Common myeloid progenitor, CD34-positive (primary cell): ENCODE measurements around the gene PDLIM4.

Experiments used
- CTCF ChIA-PET: fragments of 350-600 bp; sonication (Branson Sonifier 250); formaldehyde crosslinking; loops from one replicate; lab custom pipeline; 2021; ENCODE audit warnings: antibody characterized with exemption; lab: Charles Lee
- POLR2A ChIA-PET: fragments of 350-600 bp; sonication (Branson Sonifier 250); formaldehyde crosslinking; loops from one replicate; lab custom pipeline; 2021; ENCODE audit warnings: antibody characterized with exemption; lab: Charles Lee
- DNase-seq, 3 donors: peaks; one replicate each; pipeline versions ENCODE4 v3.0.0 to v3.0.0-alpha.2; 2013
- H3K27ac ChIP-seq, 2 experiments: 1 replicate in 1 of 2; 2 replicates in 1 of 2; pipeline ENCODE4 v1.7.0; 2013; ENCODE audit warnings: inconsistent platforms in 2 of 2, low read length in 2 of 2, mild to moderate bottlenecking in 2 of 2, low read depth in 1 of 2, moderate library complexity in 1 of 2; ENCODE audit not compliant: severe bottlenecking in 2 of 2, insufficient read depth in 1 of 2, poor library complexity in 1 of 2
- H3K27me3 ChIP-seq, 5 experiments: replicated peaks in 2 of 5; 1 replicate in 3 of 5; 2 replicates in 2 of 5; pipeline versions ENCODE4 v1.6.1 to v1.7.0; 2013; ENCODE audit warnings: low read length in 4 of 5, mild to moderate bottlenecking in 2 of 5, moderate library complexity in 2 of 5, inconsistent platforms in 1 of 5; ENCODE audit not compliant: insufficient read depth in 5 of 5, control insufficient read depth in 4 of 5
- H3K36me3 ChIP-seq, 4 experiments: 1 replicate in 2 of 4; 2 replicates in 2 of 4; pipeline versions ENCODE4 v1.6.1 to v1.7.0; 2013; ENCODE audit warnings: low read length in 3 of 4, control low read depth in 1 of 4, mild to moderate bottlenecking in 1 of 4; ENCODE audit not compliant: control insufficient read depth in 4 of 4, insufficient read depth in 4 of 4
- H3K4me1 ChIP-seq, 4 experiments: 1 replicate in 3 of 4; 2 replicates in 1 of 4; pipeline versions ENCODE4 v1.6.1 to v1.7.1; 2013; ENCODE audit warnings: low read length in 3 of 4, mild to moderate bottlenecking in 3 of 4, control low read depth in 1 of 4, inconsistent platforms in 1 of 4, moderate library complexity in 1 of 4; ENCODE audit not compliant: control insufficient read depth in 4 of 4, insufficient read depth in 4 of 4; ENCODE audit errors: control extremely low read depth in 1 of 4
- H3K4me3 ChIP-seq, 7 experiments: 1 replicate in 4 of 7; 2 replicates in 3 of 7; pipeline versions ENCODE4 v1.5.1 to v1.7.0; 2013; ENCODE audit warnings: mild to moderate bottlenecking in 7 of 7, low read length in 6 of 7, moderate library complexity in 6 of 7, inconsistent platforms in 2 of 7, low read depth in 2 of 7, control low read depth in 1 of 7; ENCODE audit not compliant: insufficient read depth in 4 of 7, control insufficient read depth in 1 of 7; ENCODE audit errors: extremely low read depth in 1 of 7
- H3K9me3 ChIP-seq, 5 experiments: 1 replicate in 4 of 5; 2 replicates in 1 of 5; pipeline versions ENCODE4 v1.6.1 to v1.7.1; 2013; ENCODE audit warnings: low read length in 4 of 5, mild to moderate bottlenecking in 2 of 5, inconsistent platforms in 1 of 5, low read depth in 1 of 5, moderate library complexity in 1 of 5; ENCODE audit not compliant: control insufficient read depth in 4 of 5, insufficient read depth in 2 of 5; ENCODE audit errors: control extremely low read depth in 1 of 5
- WGBS: methylation state at CpG from one replicate; pipeline ENCODE4 v1.1.5; 2013; ENCODE audit not compliant: insufficient coverage; 5-methylcytosine and 5-hydroxymethylcytosine counted together

The PDLIM4 gene

DNA sequence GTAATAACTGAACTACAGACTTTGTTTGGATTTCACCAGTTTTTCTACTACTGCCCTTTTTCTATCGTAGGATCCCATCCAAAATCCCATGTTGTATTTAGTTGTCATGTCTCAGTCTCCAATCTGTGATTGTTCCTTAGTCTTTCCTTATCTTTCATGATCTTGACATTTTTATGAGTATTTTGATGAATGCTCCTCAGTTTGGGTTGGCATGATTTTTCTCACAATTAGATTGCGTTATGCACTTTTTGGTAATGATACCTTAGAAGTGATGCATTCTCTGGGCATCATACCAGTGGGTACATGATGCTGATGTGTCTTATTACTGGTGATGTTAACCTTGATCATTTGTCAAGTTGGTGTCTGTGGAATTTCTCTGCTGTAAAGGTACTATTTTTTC, 42.4 kb downstream of the PDLIM4 start:
- H3K4me3 ChIP-seq, result no peak overlapping the region
- no peak overlapping the region for H3K27ac ChIP-seq
- DNase-seq, result no peak
- ChIA-PET CTCF (interaction anchor here (1.0 to 1.3 kb wide), 3 partner anchors 14 to 27 kb away, joined by 3 to 4 read pairs (median 4); no protein-coding TSS in a partner anchor), POLR2A (no interaction called here)
- WGBS, result no CpG with 5 or more reads among the region's 2 CpGs
- peaks cover 0 to 7% (median 2%) of the 10 kb centered on the region in 4 experiments for H3K36me3 ChIP-seq
- H3K4me1 ChIP-seq, result peaks cover 6 to 27% (median 13%) of the 10 kb centered on the region in 4 experiments
- H3K9me3 ChIP-seq, result peaks cover 0 to 11% (median 4%) of the 10 kb centered on the region in 5 experiments
- H3K27me3 ChIP-seq, result no peaks in the 10 kb centered on the region

DNA sequence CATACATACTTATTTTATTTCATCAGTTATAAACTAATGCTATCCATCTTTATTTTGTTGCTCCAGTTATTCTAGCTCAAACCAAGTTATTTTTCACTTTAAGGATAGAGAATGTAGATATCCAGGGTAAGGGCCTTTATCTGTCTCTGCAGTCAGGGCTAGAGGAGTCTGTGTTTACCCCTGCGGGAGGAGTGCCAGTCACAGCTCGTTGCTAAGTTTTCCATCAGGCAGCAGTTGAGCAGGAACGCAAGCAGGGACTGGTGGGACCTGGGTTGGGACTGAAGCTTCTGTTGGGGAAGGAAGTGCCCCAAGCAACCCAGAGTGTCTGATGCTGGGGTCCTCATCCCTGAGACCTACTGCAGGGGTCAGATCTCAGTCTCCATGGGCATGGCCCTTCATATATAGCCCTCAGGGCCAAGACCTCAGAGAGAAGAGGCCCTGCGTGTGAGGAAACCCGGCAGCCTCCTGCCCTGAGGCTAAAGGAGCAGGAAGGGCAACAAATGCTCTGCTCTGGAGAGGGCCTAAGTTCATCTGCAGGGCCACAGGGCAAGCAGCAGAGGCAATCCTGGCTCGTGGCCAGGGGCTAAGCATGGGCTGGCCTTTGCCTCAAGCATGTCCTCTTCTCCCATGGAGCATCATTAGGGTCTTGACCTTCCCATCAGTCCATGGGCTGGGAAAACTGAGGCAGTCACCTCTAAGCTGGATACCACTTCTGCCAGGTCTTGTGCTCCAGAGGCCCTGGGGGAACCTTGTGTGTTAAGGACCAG, 43.3 kb downstream of the PDLIM4 start:
- Histone ChIP-seq H3K27ac (no peak overlapping the region), H3K36me3 (peaks cover 0 to 7% (median 2%) of the 10 kb centered on the region in 4 experiments), H3K9me3 (peaks cover 0 to 11% (median 4%) of the 10 kb centered on the region in 5 experiments), H3K4me1 (peaks cover 2 to 19% (median 5%) of the 10 kb centered on the region in 4 experiments), H3K4me3 (no peak overlapping the region), H3K27me3 (no peaks in the 10 kb centered on the region)
- WGBS, result 96% methylated on average over 5 of the region's 6 CpGs
- DNase-seq, result no peak
- CTCF ChIA-PET, result interaction anchor here (1.0 to 1.3 kb wide), 3 partner anchors 14 to 28 kb away, joined by 3 to 4 read pairs (median 4); no protein-coding TSS in a partner anchor
- POLR2A ChIA-PET, result no interaction called here

DNA sequence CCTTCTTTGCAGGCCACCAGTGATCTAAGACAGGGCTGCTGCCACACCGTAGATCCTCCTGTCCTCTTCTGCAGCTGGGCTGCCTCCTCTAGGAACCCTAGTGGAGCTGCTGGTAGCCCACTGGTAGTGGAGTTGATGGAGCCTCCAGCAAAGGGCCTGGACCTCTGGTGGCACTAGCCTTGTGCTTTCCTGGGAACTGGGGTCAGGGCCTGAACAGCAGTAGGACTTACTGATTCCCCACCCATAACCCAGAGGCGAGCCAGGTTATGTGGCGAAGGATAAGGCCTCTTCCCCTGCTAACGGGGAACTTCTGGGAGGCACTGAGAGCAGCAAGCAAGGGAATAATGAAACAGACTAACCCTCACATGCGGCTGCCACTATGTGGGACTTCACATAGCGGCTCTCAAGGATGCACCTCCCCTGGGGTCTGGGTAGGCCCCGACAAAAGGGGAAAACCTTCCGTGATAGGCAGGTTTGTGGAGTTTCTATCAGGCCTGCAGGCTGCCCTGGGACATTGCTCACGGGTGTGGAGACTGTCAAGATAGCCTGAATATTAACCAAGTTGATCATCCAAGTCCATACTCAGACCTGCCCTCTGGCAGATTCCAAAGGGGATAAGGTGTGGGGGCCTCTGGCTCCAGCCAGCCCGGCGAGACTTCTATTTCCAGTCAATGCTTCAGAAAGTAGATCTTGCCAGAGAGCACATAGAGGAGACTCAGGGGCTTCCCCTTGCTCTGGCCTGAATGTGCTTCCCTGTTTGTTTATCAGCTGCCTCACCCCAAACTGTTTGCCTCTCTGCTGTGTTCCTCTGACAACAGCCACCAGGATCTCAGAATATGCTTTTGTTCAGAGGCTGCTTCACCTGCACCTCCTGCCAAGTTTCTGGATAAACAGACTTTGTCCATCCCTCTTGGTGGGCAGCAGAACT, 44.1 kb downstream of the PDLIM4 start:
- WGBS, result 91% methylated on average over 11 of the region's 11 CpGs
- no peak overlapping the region for H3K27ac ChIP-seq
- peaks cover 0 to 15% (median 4%) of the 10 kb centered on the region in 5 experiments for H3K9me3 ChIP-seq
- no peak overlapping the region for H3K4me3 ChIP-seq
- CTCF ChIA-PET, result interaction anchor here (0.7 to 2.7 kb wide), 3 partner anchors 8 to 64 kb away, joined by 3 to 11 read pairs (median 6); partner anchors contain the start of gene SLC22A4
- POLR2A ChIA-PET, result no interaction called here
- H3K27me3 ChIP-seq, result no peaks in the 10 kb centered on the region
- peaks cover 0 to 11% (median 0%) of the 10 kb centered on the region in 4 experiments for H3K4me1 ChIP-seq
- peak in 2 of 3 donors; percentile 30 to 47 for DNase-seq
- peaks cover 0 to 7% (median 2%) of the 10 kb centered on the region in 4 experiments for H3K36me3 ChIP-seq

DNA sequence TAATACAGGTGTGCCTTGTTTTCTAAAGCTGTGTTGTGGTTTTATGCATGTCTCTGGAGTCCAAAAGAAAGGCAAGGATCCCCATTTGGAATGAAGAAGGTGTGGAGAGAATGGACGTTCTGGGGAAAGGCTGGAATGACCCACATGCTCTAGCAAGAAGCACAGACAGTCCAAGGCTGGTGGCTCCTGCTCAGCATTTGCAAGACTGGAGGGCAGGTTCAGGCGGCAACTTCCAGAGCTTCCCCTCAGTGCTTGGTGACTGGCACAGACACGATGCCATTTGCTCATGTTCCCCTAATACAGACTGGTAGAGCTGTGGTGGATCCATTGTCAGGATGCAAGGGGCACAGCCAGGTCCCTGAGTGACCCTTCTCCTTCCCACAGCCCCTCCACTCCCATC, 44.9 kb downstream of the PDLIM4 start:
- H3K4me3 ChIP-seq, result no peak overlapping the region
- WGBS, result 97% methylated on average over 2 of the region's 3 CpGs
- no peaks in the 10 kb centered on the region for H3K27me3 ChIP-seq
- H3K9me3 ChIP-seq, result peaks cover 0 to 15% (median 4%) of the 10 kb centered on the region in 5 experiments
- peaks cover 0 to 7% (median 2%) of the 10 kb centered on the region in 4 experiments for H3K36me3 ChIP-seq
- POLR2A ChIA-PET, result no interaction called here
- CTCF ChIA-PET, result interaction anchor here (0.7 to 2.7 kb wide), 4 partner anchors 9 to 64 kb away, joined by 3 to 11 read pairs (median 4); partner anchors contain the start of gene SLC22A4
- H3K27ac ChIP-seq, result no peak overlapping the region
- no peak for DNase-seq
- peaks cover 0 to 9% (median 0%) of the 10 kb centered on the region in 4 experiments for H3K4me1 ChIP-seq

DNA sequence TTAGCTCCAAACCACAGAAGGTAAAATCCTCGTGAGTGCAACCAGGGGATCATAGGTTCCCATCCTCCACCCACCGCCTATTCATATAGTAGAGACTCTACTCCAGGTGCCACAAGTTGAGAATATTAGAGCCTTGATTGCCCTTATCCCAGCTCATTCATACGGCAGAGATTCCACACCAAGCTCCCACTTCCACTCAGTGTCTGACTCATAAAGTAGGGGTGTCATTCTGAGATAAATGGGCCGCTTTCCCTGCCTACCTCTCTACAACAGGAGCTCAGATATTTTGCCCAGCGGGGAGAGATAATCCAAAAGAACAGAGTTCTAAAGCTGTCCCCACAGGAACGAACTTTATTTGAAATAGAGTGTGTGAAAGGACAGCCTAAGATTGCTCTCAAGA, 46.1 kb downstream of the PDLIM4 start:
- H3K27ac ChIP-seq, result no peak overlapping the region
- WGBS, result 96% methylated on average over 3 of the region's 6 CpGs

DNA sequence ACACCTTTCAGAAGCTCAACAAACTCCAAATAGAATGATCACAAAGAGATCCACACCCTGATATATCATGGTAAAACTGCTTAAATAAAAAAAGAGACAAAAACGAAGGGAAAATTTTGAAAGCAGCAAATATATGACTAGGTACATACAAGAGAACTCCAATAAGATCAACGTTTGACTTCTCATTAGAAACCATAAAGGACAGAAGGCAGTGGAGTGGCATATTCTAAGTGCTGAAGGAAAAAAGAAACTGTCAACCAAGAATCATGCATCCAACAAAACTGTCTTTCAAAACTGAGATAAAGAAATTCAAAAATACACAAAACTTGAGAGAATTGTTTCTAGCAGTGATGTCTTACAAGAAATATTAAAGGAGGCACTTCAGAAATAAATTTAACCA, 47.9 kb downstream of the PDLIM4 start:
- DNase-seq, result peak in 2 of 3 donors; percentile 18 to 33
- WGBS, result no CpG with 5 or more reads among the region's 2 CpGs
- H3K36me3 ChIP-seq, result peaks cover 0 to 7% (median 2%) of the 10 kb centered on the region in 4 experiments
- CTCF ChIA-PET, result no interaction called here
- POLR2A ChIA-PET, result no interaction called here
- H3K4me1 ChIP-seq, result peaks cover 0 to 6% (median 0%) of the 10 kb centered on the region in 4 experiments
- peaks cover 0 to 15% (median 4%) of the 10 kb centered on the region in 5 experiments for H3K9me3 ChIP-seq
- no peak overlapping the region for H3K4me3 ChIP-seq
- H3K27me3 ChIP-seq, result no peaks in the 10 kb centered on the region
- no peak overlapping the region for H3K27ac ChIP-seq

More for the DNA sequence above, 46.1 kb downstream of the PDLIM4 start:
- peaks cover 0 to 7% (median 2%) of the 10 kb centered on the region in 4 experiments for H3K36me3 ChIP-seq
- peaks cover 0 to 8% (median 0%) of the 10 kb centered on the region in 4 experiments for H3K4me1 ChIP-seq
- H3K9me3 ChIP-seq, result peaks cover 0 to 15% (median 4%) of the 10 kb centered on the region in 5 experiments
- H3K4me3 ChIP-seq, result no peak overlapping the region
- DNase-seq, result no peak
- ChIA-PET CTCF (interaction anchor here (0.6 to 2.7 kb wide), 7 partner anchors 10 to 66 kb away, joined by 3 to 11 read pairs (median 3); partner anchors contain the start of gene SLC22A4), POLR2A (no interaction called here)
- no peaks in the 10 kb centered on the region for H3K27me3 ChIP-seq
